Stomach (tissue), 4 donors: ENCODE measurements around the gene FBXO46.

Experiments used
- POLR2A ChIP-seq, 4 donors: fragments of 450-650 bp; IDR thresholded peaks; one replicate each; pipeline ENCODE4 v1.6.1; 2016; ENCODE audit warnings: antibody characterized with exemption in 4 of 4, control low read depth in 2 of 4, mild to moderate bottlenecking in 1 of 4, moderate library complexity in 1 of 4
- POLR2AphosphoS5 ChIP-seq, 3 donors: sonication (generic); formaldehyde crosslinking; IDR thresholded peaks; one replicate each; pipeline ENCODE4 v1.6.1; 2016; ENCODE audit warnings: antibody characterized with exemption in 3 of 3
- TF ChIP-seq, protein P1 (sequence below), 7 experiments: fragments of 450-650 bp in 4 of 7; fragments of 200-600 bp in 3 of 7; sonication (generic) in 3 of 7; IDR thresholded peaks; one replicate each; pipeline ENCODE4 v1.5.1; 2016 to 2019; ENCODE audit warnings: antibody characterized with exemption in 7 of 7, control low read depth in 2 of 7, mild to moderate bottlenecking in 1 of 7

DNA sequence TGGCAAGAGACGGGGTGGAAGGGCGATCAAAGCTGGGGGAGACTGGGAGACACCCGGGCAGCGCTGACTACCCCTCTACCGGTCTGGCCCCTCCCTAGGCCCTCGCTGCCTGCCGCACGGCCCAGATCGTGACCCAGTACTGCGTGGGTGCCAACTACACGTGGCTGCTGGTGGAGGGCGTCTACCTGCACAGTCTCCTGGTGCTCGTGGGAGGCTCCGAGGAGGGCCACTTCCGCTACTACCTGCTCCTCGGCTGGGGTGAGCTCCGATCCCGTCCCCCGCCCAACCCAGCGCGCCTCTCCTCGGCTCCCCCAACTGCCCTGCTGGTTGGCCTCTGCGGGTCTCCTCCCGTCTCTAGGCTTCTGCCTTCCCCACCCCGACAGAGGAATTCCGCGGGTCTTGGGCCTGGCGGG, 53.8 kb downstream of the FBXO46 start:
- no peak for TF ChIP-seq POLR2A (IDR thresholded peaks at IDR 0.05)
- TF ChIP-seq, protein P1, sequence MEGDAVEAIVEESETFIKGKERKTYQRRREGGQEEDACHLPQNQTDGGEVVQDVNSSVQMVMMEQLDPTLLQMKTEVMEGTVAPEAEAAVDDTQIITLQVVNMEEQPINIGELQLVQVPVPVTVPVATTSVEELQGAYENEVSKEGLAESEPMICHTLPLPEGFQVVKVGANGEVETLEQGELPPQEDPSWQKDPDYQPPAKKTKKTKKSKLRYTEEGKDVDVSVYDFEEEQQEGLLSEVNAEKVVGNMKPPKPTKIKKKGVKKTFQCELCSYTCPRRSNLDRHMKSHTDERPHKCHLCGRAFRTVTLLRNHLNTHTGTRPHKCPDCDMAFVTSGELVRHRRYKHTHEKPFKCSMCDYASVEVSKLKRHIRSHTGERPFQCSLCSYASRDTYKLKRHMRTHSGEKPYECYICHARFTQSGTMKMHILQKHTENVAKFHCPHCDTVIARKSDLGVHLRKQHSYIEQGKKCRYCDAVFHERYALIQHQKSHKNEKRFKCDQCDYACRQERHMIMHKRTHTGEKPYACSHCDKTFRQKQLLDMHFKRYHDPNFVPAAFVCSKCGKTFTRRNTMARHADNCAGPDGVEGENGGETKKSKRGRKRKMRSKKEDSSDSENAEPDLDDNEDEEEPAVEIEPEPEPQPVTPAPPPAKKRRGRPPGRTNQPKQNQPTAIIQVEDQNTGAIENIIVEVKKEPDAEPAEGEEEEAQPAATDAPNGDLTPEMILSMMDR (IDR thresholded peaks at IDR 0.05), result no peak
- TF ChIP-seq POLR2AphosphoS5 (IDR thresholded peaks at IDR 0.05), result no peak
